GM19395 (cell line): ENCODE measurements around the gene NFIA.

Experiments used
- ATAC-seq: cut with Tn5 transposase; IDR thresholded peaks from one replicate; pipeline ENCODE4 v1.9.1; 2021; ENCODE audit warnings: mild to moderate bottlenecking, moderate library complexity; ENCODE audit not compliant: unreplicated experiment

The NFIA gene

DNA sequence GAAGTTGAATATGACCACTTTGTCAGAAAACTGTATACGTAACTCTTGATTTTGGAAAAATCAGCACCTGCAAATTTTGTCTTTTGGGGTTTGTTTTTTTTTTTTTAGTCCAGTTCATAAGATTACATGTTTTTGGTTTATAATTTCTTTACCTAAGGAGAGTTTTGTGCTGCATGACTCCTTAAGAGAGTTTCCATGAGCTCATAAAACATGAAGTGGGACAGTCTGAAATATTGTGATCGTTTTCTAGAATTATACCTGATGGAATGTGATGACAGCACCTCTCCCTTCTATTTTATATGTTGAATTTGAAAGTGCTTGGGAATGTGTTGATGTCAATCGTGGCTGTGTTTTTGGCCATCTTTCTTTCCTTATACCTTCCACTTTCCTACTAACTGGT lies 158.5 kb downstream of the NFIA start:
- ATAC-seq = no peak

DNA sequence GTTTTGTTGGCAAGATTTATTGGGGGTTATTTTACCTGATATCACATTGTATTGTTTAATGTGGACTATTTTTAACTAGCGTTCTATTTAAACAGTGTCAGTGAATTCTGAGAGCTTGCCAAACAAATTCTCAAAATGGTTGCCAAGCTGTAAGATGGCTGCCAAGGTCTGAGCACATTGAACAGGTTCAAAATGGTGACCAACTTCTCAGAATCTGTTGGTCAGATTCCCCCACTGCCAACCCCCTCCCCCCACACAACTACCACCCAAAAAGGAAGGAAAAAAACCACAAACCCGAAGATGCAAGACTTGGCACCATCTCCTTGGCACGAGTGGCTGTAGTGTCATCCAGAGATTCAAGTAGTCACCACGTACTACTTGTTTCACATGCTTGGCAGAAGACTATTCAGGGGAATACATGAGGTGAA lies 159.1 kb downstream of the NFIA start:
- ATAC-seq = no peak

GRCh38 chr1:61241973-61242381 lies 159.6 kb downstream of the NFIA start:
- ATAC-seq = no peak

GRCh38 chr1:61244114-61244513 lies 161.8 kb downstream of the NFIA start:
- ATAC-seq = no peak

GRCh38 chr1:61245696-61246400 lies 163.5 kb downstream of the NFIA start:
- ATAC-seq = no peak

- no peak for ATAC-seq
These were observed 164.9 kb downstream of the NFIA start for GRCh38 chr1:61247051-61247825.

DNA sequence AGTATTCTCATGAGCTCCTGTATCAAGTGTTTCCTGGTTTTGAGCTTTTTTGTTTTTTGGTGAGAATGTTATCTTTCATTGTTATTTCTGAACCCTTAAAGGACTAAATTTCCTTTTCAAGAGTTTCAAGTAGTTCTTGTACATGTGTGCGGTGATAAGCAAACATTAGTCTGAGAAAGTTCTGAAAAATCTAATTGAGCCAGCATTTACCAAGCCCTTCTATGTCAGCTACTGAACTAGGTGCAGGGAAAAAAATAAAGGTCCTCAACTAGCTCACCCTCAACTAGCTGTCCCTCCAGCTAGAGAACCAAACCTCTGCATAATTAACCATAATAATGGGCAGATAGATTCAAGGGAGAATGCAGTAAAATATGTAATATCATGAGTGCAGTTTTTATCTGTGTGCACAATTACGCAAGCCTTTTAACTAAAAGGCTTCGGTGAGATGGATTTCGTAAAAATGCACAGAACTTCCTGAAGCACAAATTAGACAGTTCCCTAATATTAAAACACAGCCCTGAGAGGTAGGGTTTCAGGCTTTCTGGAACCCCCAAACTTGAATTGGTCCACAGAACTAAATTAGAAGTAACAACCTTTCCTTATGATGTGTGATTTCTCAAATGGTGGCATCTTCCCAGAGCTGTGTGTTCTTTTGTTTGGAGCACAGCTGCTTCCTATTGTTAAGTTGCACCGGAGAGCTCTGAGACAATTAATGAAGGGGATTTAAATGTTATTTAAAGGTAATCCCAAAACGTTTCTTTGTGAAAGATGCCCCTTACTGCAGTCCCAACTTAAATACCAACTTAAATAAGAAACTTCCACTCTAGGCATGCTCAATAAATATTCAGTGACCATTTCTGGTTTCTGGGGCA lies 165.8 kb downstream of the NFIA start:
- no peak for ATAC-seq

DNA sequence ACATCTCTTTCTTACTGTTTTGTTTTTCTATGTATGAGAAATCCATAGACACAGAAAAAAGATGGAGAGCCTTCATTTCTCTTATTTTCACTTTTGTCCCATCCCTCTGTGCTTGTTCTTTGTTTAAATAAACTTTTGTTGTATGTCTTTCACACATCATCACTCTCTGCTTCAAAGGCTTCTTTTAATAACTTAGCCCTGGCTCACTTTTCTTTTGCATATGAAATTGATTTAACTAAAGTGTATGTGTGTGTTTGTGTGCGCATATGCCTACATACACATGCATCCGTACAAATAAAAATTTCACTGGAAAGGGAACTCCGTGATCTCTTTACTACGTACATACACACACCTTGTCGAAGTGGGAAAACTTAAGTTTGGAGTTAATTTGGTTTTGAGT lies 168.6 kb downstream of the NFIA start:
- ATAC-seq = no peak

DNA sequence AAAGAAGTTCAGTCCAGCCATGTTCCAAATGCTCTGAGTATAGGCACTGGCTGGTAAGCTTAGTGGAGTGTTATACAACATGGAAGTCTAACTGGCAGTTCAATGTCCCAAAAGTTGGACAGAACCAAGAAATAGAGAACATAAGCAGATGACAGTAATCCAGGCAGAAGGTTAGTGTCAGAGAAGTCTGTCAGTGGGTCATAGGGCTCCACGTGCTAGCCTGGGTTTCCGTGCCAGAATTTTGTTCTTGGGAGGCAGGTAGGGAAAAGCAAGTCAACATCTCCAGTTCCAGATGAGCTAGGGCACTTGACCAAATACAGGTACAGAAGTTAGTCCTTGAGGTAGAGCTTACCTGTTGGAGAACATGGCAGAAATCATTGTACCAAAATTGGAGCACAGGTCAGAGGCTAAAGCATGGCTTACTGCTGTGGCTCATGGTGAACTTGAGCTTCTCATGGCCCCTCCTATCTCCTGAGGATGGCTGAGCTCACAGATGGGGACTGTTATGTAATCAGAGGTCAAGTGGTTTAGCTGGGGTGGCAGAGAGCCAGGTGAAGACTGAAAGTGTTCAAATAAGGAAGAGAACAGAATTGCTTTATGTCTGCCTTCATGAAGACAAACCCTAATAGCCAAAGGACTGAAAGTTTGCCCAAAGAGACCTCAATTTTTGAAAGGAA lies 170.8 kb downstream of the NFIA start:
- no peak for ATAC-seq

DNA sequence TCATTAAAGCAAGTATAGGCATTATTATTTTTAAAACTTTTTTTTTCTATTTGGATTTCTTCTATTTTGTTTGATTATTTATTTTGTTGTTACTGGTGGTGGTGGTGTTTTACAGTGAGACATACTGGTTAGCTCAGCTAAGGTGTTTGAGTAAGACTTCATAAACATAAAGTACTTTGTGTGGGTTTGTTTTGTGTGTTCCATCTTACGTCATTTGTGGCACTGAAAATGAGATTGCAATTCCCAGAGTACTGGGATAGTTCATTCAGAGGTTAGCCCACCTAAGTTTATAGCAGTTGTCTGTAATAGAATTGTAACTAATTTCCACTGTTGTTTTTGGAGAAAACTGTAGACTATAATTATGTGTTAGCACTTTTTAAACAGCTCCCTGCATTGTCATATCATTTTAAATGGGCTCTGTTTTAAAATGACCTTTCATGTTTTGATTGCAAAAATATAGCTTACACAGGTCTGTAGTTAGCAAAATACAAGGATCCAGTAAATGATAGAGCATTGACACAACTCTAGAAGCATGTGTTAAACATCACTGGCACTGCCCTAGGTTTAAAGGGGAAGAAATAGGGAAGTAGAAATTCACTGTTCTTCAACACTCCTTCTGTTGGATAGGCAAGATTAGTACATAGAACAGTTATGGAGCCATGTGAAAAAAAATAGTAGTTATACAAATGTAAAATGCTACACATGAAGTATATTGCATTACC lies 171.7 kb downstream of the NFIA start:
- no peak for ATAC-seq

DNA sequence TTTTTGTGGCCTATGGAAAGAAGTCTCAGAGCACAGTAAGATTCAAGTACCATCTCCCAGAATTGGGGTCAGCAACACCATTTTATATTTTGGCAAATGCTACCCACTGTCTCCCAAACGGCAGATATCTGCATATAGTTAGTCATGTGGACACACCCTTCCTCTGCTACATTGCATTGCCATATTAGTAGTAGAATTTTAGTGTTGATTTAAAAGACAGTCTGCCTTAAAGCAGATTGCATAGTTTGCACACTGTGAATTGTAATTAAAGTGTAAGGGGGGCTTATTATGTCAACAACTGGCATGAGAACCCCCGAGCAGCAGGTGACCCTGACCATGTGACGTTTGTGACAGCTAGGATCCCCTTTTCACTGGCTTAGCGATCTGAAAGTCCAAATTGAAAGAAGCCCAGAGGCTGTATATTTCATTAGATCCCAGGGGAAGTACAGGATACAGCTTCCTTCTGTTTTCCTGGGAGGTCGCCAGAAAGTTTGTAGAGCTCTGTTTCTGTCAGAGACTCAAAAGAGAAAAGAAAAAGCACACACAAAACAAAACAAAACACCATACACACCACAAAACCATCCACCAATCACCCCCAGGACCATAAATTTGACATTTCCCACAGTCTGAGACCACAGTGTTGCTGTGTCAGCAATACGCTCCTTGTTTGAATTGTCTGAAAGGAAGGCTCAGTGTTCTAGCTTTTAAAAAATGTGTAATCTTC lies 172.4 kb downstream of the NFIA start:
- no peak for ATAC-seq

- ATAC-seq = no peak
These were observed 173.0 kb downstream of the NFIA start for GRCh38 chr1:61255358-61255703.

DNA sequence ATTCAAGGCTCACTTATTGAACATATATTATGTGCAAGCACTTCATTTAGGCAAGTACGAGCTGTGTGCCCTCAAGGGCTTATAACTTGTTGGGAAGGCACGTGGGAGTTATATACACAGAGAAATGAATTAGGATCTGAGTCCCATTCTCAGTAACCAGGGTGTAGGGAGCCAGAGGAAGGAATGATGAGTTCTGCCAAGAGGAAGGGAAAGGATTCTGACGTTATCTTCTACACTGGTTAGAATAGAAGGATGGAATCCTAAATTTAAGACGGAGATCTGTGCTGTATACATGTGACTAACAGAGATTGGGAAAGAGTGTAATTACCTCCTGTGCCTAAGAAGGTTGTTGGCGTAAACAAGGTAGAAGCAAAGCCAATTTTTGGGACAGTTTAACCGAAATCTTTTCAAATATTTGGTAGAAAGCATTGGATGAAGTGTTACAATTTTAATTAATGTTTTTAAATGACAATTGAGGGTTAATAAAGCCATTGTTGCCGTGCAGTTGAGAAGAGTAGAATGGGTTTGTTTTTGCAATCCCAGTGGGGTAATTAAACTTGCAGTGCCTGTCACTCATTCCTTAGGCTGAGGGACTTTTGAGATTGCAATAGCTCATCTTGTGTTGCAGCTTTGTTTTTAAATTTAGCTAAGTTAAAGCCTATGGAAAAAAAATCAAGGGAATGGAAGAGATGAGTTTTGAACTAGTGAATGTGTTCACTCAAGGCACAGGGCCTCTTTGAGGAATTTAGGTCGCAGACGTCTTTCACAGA lies 177.2 kb downstream of the NFIA start:
- ATAC-seq = no peak

DNA sequence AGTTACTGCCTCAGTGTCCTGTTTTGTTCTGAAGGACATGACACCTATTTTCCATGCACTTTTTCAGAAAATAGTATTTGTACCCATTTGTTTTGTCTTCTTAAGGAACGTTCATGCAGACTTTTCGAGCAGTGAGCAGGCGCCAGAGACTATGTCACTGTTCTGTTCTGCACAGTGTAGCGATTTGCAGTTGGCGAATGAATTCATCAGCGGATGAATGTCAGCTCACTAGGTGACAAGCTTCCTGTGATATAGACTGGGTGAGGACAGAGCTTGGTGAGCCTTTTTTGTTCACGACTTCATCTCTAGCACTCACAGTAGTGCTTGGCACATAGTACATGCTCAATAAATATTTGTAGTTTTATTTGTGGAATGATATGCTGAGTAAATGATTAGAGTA lies 177.8 kb downstream of the NFIA start:
- no peak for ATAC-seq

- ATAC-seq = no peak
These were observed 179.2 kb downstream of the NFIA start for GRCh38 chr1:61261595-61261994.

DNA sequence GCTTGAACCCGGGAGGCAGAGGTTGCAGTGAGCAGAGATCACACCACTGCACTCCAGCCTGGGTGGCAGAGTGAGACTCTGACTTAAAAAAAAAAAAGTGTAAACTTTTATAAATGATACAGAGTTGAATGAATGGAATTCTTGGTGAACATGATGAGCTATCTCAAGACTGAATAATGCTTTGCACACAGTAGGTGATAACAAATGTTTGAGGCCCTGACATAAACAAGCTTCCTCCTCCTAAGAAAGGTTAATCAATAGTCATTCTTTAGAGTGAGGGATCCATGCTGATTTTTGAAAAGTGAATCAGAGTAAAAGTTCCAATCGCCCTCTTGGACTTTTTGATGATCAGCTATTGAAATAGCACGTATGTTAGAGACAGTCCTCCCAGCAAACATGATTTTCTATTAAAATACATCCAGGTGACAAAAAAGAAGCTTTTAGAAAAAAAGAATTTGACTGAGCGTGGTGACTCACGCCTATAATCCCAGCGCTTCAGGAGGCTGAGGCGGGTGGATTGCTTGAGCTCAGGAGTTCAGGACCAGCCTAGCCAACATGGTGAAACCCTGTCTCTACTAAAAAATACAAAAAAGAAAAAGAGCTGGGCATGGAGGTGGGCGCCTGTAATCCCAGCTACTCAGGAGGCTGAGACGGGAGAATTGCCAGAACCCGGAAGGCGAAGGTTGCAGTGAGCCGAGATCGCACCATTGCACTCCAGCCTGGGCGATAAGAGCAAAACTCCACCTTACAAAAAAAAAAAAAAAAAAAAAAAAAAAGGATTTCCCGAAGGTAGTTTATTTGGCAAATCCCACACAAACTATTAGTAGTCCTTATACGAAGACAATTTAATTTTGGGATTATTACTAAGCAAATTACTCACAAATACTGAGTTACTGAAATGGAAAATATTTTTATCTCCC lies 181.8 kb downstream of the NFIA start:
- no peak for ATAC-seq

GRCh38 chr1:61264825-61265242 lies 182.5 kb downstream of the NFIA start:
- ATAC-seq = no peak

GRCh38 chr1:61265665-61266064 lies 183.3 kb downstream of the NFIA start:
- no peak for ATAC-seq
